Stimulated activated naive B cell treated with anti-CD40 and anti-IgM and Interleukin-4, amounts not matched to agents 10 μg/mL and 1 μg/mL and 100 μg/mL, for 72 hours (primary cell): ENCODE results near the gene OOSP3.

Experiments
- ATAC-seq, 2 donors: fragments of 150-1000 bp; cut with Tn5 transposase; replicated peaks; 2 replicates each; pipeline ENCODE4 v1.10.0; 2021; ENCODE audit warnings: moderate library complexity in 1 of 2
- DNase-seq: peaks from one replicate; pipeline ENCODE4 v3.0.0; 2021
- H3K27ac Mint-ChIP-seq: one replicate; pipeline ENCODE4 v1.8.0; 2022; ENCODE audit warnings: mild to moderate bottlenecking, mixed read lengths
- H3K27me3 Mint-ChIP-seq, 2 donors: one replicate each; pipeline ENCODE4 v1.8.0; 2022; ENCODE audit warnings: mixed read lengths in 2 of 2
- H3K36me3 Mint-ChIP-seq, 2 donors: one replicate each; pipeline ENCODE4 v1.8.0; 2022; ENCODE audit warnings: mixed read lengths in 2 of 2, mild to moderate bottlenecking in 1 of 2
- H3K4me1 Mint-ChIP-seq, 2 donors: one replicate each; pipeline ENCODE4 v1.8.0; 2022; ENCODE audit warnings: mixed read lengths in 2 of 2, mild to moderate bottlenecking in 1 of 2
- H3K4me3 Mint-ChIP-seq, 2 donors: one replicate each; pipeline ENCODE4 v1.8.0; 2022; ENCODE audit warnings: mild to moderate bottlenecking in 2 of 2, mixed read lengths in 2 of 2, moderate library complexity in 1 of 2
- H3K9me3 Mint-ChIP-seq, 2 donors: one replicate each; pipeline ENCODE4 v1.8.0; 2022; ENCODE audit warnings: mixed read lengths in 2 of 2, mild to moderate bottlenecking in 1 of 2

Gene OOSP3

DNA sequence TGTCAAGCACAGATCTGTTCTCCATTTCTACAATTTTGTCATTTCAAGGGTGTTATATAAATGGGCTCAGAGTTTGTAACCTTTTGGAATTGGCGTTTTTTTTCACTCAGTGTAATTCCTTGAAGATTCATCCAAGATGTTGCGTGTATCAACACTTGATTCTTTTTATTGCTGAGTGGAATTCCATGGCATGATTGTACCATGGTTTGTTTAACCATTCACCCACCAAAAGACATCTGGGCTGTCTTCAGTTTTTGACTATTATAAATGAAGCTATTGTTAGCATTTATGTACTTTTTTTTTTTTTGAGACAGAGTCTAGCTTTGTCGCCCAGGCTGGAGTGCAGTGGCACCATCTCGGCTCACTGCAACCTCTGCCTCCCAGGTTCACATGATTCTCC is 62.5 kb downstream of the OOSP3 start:
- no peak for ATAC-seq
- no peak overlapping the region for H3K4me3 Mint-ChIP-seq
- peaks cover 0 to 1% of the 10 kb centered on the region in 2 donors for H3K9me3 Mint-ChIP-seq
- no peak for DNase-seq
- no peak overlapping the region for H3K27ac Mint-ChIP-seq
- H3K27me3 Mint-ChIP-seq: peaks cover 6 to 13% of the 10 kb centered on the region in 2 donors
- H3K36me3 Mint-ChIP-seq: no peaks in the 10 kb centered on the region
- H3K4me1 Mint-ChIP-seq: peaks cover 2 to 12% of the 10 kb centered on the region in 2 donors

GRCh38 chr11:59943997-59944714 is 65.6 kb downstream of the OOSP3 start:
- no peaks in the 10 kb centered on the region for H3K36me3 Mint-ChIP-seq
- ATAC-seq (no peak), DNase-seq (no peak)
- H3K9me3 Mint-ChIP-seq: no peaks in the 10 kb centered on the region
- no peak overlapping the region for H3K4me3 Mint-ChIP-seq
- H3K27me3 Mint-ChIP-seq: peaks cover 6 to 14% of the 10 kb centered on the region in 2 donors
- H3K4me1 Mint-ChIP-seq: peaks cover under 1 to 8% of the 10 kb centered on the region in 2 donors
- H3K27ac Mint-ChIP-seq: no peak overlapping the region

GRCh38 chr11:59944720-59945119 is 66.1 kb downstream of the OOSP3 start:
- Mint-ChIP-seq H3K27ac (no peak overlapping the region), H3K4me1 (peaks cover 0 to 2% of the 10 kb centered on the region in 2 donors), H3K4me3 (no peak overlapping the region), H3K9me3 (no peaks in the 10 kb centered on the region), H3K27me3 (peaks cover 6 to 14% of the 10 kb centered on the region in 2 donors), H3K36me3 (no peaks in the 10 kb centered on the region)
- DNase-seq: no peak
- no peak for ATAC-seq
